HEK293 (cell line): ENCODE data around the gene KRT8.

Experiments used
- CTCF ChIA-PET: fragments of 350-600 bp; formaldehyde crosslinking; extraction: SDS; loops from one replicate; lab custom pipeline; 2021; ENCODE audit warnings: antibody characterized with exemption; lab: Yijun Ruan, JAX
- POLR2A ChIA-PET: fragments of 300-600 bp; formaldehyde crosslinking; extraction: SDS; loops from one replicate; lab custom pipeline; 2020; ENCODE audit warnings: antibody characterized with exemption, inconsistent platforms; lab: Yijun Ruan, JAX
- H3K27ac ChIP-seq: fragments of 200-500 bp; sonication (Bioruptor generic); 2 replicates; pipeline ENCODE4 v1.5.1; 2014; ENCODE audit warnings: low read depth, low read length, control low read depth, inconsistent platforms; ENCODE audit errors: extremely low read depth
- H3K36me3 ChIP-seq, 2 experiments: fragments of 200-500 bp in 1 of 2; sonication (Bioruptor generic) in 1 of 2; 1 replicate in 1 of 2; 2 replicates in 1 of 2; pipeline ENCODE4 v1.5.1; 2014 to 2017; ENCODE audit warnings: inconsistent platforms in 2 of 2, low read length in 2 of 2; ENCODE audit not compliant: control insufficient read depth in 2 of 2, insufficient read depth in 1 of 2
- H3K4me1 ChIP-seq: fragments of 200-500 bp; sonication (Bioruptor generic); 2 replicates; pipeline ENCODE4 v1.5.1; 2014; ENCODE audit warnings: mild to moderate bottlenecking, low read length, inconsistent platforms; ENCODE audit not compliant: control insufficient read depth, insufficient read depth
- H3K4me3 ChIP-seq: 2 replicates; pipeline ENCODE4 v1.5.1; 2011; ENCODE audit warnings: low read depth, mild to moderate bottlenecking, control low read depth, low read length, moderate library complexity
- H3K9me3 ChIP-seq: fragments of 200-500 bp; sonication (Bioruptor generic); 2 replicates; pipeline ENCODE4 v1.5.1; 2014; ENCODE audit warnings: low read depth, low read length, inconsistent platforms; ENCODE audit not compliant: control insufficient read depth, insufficient read depth
- AEBP2 ChIP-seq: fragments of 450-650 bp; formaldehyde crosslinking; IDR thresholded peaks from 2 replicates; pipeline ENCODE4 v1.5.1; 2016; ENCODE audit warnings: missing biosample characterization, missing genetic modification characterization, borderline replicate concordance
- GLIS1 ChIP-seq: fragments of 450-650 bp; formaldehyde crosslinking; IDR thresholded peaks from 2 replicates; pipeline ENCODE4 v1.5.1; 2016; ENCODE audit warnings: missing biosample characterization, missing genetic modification characterization
- KLF16 ChIP-seq: fragments of 450-650 bp; formaldehyde crosslinking; IDR thresholded peaks from 2 replicates; pipeline ENCODE4 v1.5.1; 2017; ENCODE audit warnings: missing biosample characterization, missing genetic modification characterization
- PRDM10 ChIP-seq: fragments of 450-650 bp; formaldehyde crosslinking; IDR thresholded peaks from 2 replicates; pipeline ENCODE4 v1.5.1; 2016; ENCODE audit warnings: missing biosample characterization, missing genetic modification characterization
- SCRT2 ChIP-seq: fragments of 450-650 bp; formaldehyde crosslinking; IDR thresholded peaks from 2 replicates; pipeline ENCODE4 v1.5.1; 2016; ENCODE audit warnings: missing biosample characterization, missing genetic modification characterization
- ZBTB26 ChIP-seq: fragments of 450-650 bp; formaldehyde crosslinking; optimal IDR thresholded peaks from 2 replicates; pipeline ENCODE3; 2016; ENCODE audit warnings: missing biosample characterization, mild to moderate bottlenecking, missing genetic modification characterization
- ZBTB48 ChIP-seq: fragments of 450-650 bp; formaldehyde crosslinking; IDR thresholded peaks from 2 replicates; pipeline ENCODE4 v1.5.1; 2016; ENCODE audit warnings: missing biosample characterization, missing genetic modification characterization
- ZBTB49 ChIP-seq: fragments of 450-650 bp; formaldehyde crosslinking; IDR thresholded peaks from 2 replicates; pipeline ENCODE4 v1.5.1; 2016; ENCODE audit warnings: missing biosample characterization, missing genetic modification characterization, low read depth
- ZIC2 ChIP-seq: fragments of 450-650 bp; formaldehyde crosslinking; IDR thresholded peaks from 2 replicates; pipeline ENCODE4 v1.5.1; 2016; ENCODE audit warnings: missing biosample characterization, missing genetic modification characterization
- ZNF112 ChIP-seq: fragments of 450-650 bp; formaldehyde crosslinking; IDR thresholded peaks from 2 replicates; pipeline ENCODE4 v1.5.0; 2017; ENCODE audit warnings: missing biosample characterization, missing genetic modification characterization
- ZNF133 ChIP-seq: fragments of 450-650 bp; formaldehyde crosslinking; IDR thresholded peaks from 2 replicates; pipeline ENCODE4 v1.5.1; 2016; ENCODE audit warnings: missing biosample characterization, missing genetic modification characterization
- ZNF175 ChIP-seq: fragments of 450-650 bp; formaldehyde crosslinking; IDR thresholded peaks from 2 replicates; pipeline ENCODE4 v1.5.1; 2016; ENCODE audit warnings: missing biosample characterization, missing genetic modification characterization
- ZNF19 ChIP-seq: fragments of 450-650 bp; formaldehyde crosslinking; IDR thresholded peaks from 2 replicates; pipeline ENCODE4; 2016; ENCODE audit warnings: missing biosample characterization, missing genetic modification characterization, low read depth
- ZNF23 ChIP-seq: fragments of 450-650 bp; formaldehyde crosslinking; IDR thresholded peaks from 2 replicates; pipeline ENCODE4 v1.5.1; 2016; ENCODE audit warnings: missing biosample characterization, missing genetic modification characterization, borderline replicate concordance
- ZNF423 ChIP-seq: fragments of 450-650 bp; formaldehyde crosslinking; IDR thresholded peaks from 2 replicates; pipeline ENCODE4 v1.5.1; 2016; ENCODE audit warnings: missing biosample characterization, missing genetic modification characterization
- ZNF561 ChIP-seq: fragments of 450-650 bp; IDR thresholded peaks from 2 replicates; pipeline ENCODE4 v1.5.1; 2018; ENCODE audit warnings: missing biosample characterization, missing genetic modification characterization, borderline replicate concordance
- ZNF660 ChIP-seq: fragments of 450-650 bp; IDR thresholded peaks from 2 replicates; pipeline ENCODE4 v1.5.1; 2018; ENCODE audit warnings: missing biosample characterization, mild to moderate bottlenecking, missing genetic modification characterization
- ZNF707 ChIP-seq: fragments of 450-650 bp; formaldehyde crosslinking; IDR thresholded peaks from 2 replicates; pipeline ENCODE4 v1.5.1; 2016; ENCODE audit warnings: missing biosample characterization, missing genetic modification characterization
- ZNF776 ChIP-seq: fragments of 450-650 bp; formaldehyde crosslinking; IDR thresholded peaks from 2 replicates; pipeline ENCODE4 v1.5.0; 2017; ENCODE audit warnings: missing biosample characterization, missing genetic modification characterization, borderline replicate concordance
- ZNF785 ChIP-seq: fragments of 450-650 bp; formaldehyde crosslinking; IDR thresholded peaks from 2 replicates; pipeline ENCODE4 v1.5.1; 2016; ENCODE audit warnings: missing biosample characterization, missing genetic modification characterization
- ZNF792 ChIP-seq: fragments of 450-650 bp; formaldehyde crosslinking; IDR thresholded peaks from 2 replicates; pipeline ENCODE4 v1.5.1; 2016; ENCODE audit warnings: missing biosample characterization, missing genetic modification characterization
- TF ChIP-seq, protein P1 (sequence below): fragments of 450-650 bp; formaldehyde crosslinking; IDR thresholded peaks from 2 replicates; pipeline ENCODE4 v1.5.1; 2017; ENCODE audit warnings: missing biosample characterization, missing genetic modification characterization

KRT8 gene

DNA sequence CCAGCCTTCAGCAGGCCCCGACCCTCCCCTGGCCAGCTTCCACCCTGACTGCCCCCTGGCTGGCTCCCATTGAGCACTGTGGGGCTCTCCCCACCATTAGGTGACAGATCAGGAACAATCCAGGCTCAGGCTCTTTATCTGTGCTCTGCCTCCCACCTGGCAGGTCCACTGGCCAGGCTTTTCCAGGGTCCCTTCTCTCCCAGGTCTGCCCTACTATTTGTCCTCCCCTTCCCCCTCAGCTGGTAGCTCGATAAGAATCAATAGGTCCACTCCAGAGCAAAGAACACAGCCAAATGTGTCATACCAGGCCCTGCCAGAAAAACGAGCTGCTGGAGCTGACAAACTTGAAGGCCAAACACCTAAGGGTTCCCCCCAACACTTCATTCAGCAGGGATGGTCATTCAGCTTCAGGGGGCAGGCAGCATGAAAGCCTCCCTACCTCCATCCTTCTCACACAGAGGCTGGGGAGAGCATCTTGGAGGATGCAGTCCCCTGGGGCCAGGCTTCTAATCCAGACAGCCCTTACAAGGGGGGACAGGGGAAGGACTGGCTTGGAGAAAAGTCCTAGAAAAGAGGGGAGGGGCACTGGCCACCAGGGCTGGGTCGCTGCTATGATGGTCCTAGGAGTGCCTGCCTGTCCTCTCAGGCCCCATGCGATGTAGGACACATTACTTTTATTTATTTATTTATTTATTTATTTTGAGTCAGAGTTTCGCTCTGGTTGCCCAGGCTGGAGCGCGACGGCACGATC lies 42.1 kb upstream of the KRT8 start:
- Histone ChIP-seq H3K9me3 (no peaks in the 10 kb centered on the region), H3K4me1 (peaks cover 7% of the 10 kb centered on the region; the same call in 1 of the 2 replicates), H3K4me3 (no peak overlapping the region), H3K36me3 (peaks cover 0 to 20% of the 10 kb centered on the region in 2 experiments; a peak in 1 of 3 replicates), H3K27ac (no peak overlapping the region)
- ChIA-PET CTCF (interaction anchor here (0.7 to 5.4 kb wide), 11 partner anchors 16 to 91 kb away, joined by 3 to 32 read pairs (median 4); partner anchors contain the start of gene KRT8), POLR2A (interaction anchor here (1.2 to 7.7 kb wide), 6 partner anchors 9 to 100 kb away, joined by 3 to 202 read pairs (median 10); partner anchors contain the start of gene KRT8)
- TF ChIP-seq ZNF785 (tag by site-specific recombination) (no peak), ZIC2 (peak; percentile 11; the same call in 1 of the 2 replicates), GLIS1 (peak; percentile 80)

GRCh38 chr12:52946334-52946733 lies 41.5 kb upstream of the KRT8 start:
- POLR2A ChIA-PET: interaction anchor here (0.9 to 7.7 kb wide), 10 partner anchors 8 to 101 kb away, joined by 3 to 202 read pairs (median 8); partner anchors contain the start of genes EIF4B and KRT8

More at GRCh38 chr12:52946334-52946733, 41.5 kb upstream of the KRT8 start:
- Histone ChIP-seq H3K9me3 (no peaks in the 10 kb centered on the region), H3K4me3 (no peak overlapping the region), H3K4me1 (peaks cover 7% of the 10 kb centered on the region; the same call in 1 of the 2 replicates), H3K36me3 (peaks cover 0 to 13% of the 10 kb centered on the region in 2 experiments; a peak in 1 of 3 replicates), H3K27ac (no peak overlapping the region)
- CTCF ChIA-PET: interaction anchor here (0.7 to 5.4 kb wide), 7 partner anchors 20 to 66 kb away, joined by 3 to 32 read pairs (median 6); partner anchors contain the start of gene KRT8
- TF ChIP-seq PRDM10 (tag by site-specific recombination) (no peak), SCRT2 (tag by site-specific recombination) (no peak), ZNF561 (tag by site-specific recombination) (no peak), ZBTB26 (tag by site-specific recombination) (no peak), ZBTB48 (no peak), ZNF423 (tag by site-specific recombination) (no peak), ZNF707 (tag by site-specific recombination) (no peak), AEBP2 (tag by site-specific recombination) (no peak), ZNF660 (tag by site-specific recombination) (no peak), ZNF23 (tag by site-specific recombination) (no peak), ZNF175 (tag by site-specific recombination) (no peak), ZNF776 (no peak), ZBTB49 (tag by site-specific recombination) (no peak), ZIC2 (no peak), ZNF133 (no peak), ZNF112 (no peak), KLF16 (no peak), ZNF792 (tag by site-specific recombination) (no peak), ZNF19 (no peak)
- TF ChIP-seq, protein P1, sequence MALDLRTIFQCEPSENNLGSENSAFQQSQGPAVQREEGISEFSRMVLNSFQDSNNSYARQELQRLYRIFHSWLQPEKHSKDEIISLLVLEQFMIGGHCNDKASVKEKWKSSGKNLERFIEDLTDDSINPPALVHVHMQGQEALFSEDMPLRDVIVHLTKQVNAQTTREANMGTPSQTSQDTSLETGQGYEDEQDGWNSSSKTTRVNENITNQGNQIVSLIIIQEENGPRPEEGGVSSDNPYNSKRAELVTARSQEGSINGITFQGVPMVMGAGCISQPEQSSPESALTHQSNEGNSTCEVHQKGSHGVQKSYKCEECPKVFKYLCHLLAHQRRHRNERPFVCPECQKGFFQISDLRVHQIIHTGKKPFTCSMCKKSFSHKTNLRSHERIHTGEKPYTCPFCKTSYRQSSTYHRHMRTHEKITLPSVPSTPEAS (tag by site-specific recombination): no peak
